Loucy (cell line): ENCODE measurements around the gene SMCO2.

Source experiments
- H2AFZ ChIP-seq: fragments of 200-600 bp; sonication (generic); 2 replicates; pipeline ENCODE4 v1.6.0; 2016; ENCODE audit warnings: antibody characterized with exemption, mild to moderate bottlenecking, low read length, moderate library complexity
- H3F3A ChIP-seq: fragments of 200-600 bp; 2 replicates; pipeline ENCODE4 v1.6.0; 2016; ENCODE audit warnings: antibody characterized with exemption, low read depth, mild to moderate bottlenecking
- H3K27me3 ChIP-seq: fragments of 200-600 bp; sonication (generic); 2 replicates; pipeline ENCODE4 v1.6.1; 2014; ENCODE audit warnings: low read length, mild to moderate bottlenecking; ENCODE audit not compliant: insufficient read depth, poor library complexity, severe bottlenecking
- H3K36me3 ChIP-seq: fragments of 200-600 bp; sonication (generic); 2 replicates; pipeline ENCODE4 v1.6.1; 2016; ENCODE audit warnings: low read length; ENCODE audit not compliant: insufficient read depth
- H3K4me1 ChIP-seq: fragments of 200-600 bp; sonication (generic); 2 replicates; pipeline ENCODE4 v1.5.1; 2014; ENCODE audit warnings: low read length, mild to moderate bottlenecking; ENCODE audit not compliant: insufficient read depth, poor library complexity, severe bottlenecking
- H3K4me2 ChIP-seq: fragments of 200-600 bp; sonication (generic); 2 replicates; pipeline ENCODE4 v1.6.0; 2014; ENCODE audit warnings: antibody characterized with exemption, low read length, low read depth, mild to moderate bottlenecking; ENCODE audit not compliant: poor library complexity, severe bottlenecking
- H3K4me3 ChIP-seq: fragments of 200-600 bp; sonication (generic); 2 replicates; pipeline ENCODE4 v1.5.1; 2014; ENCODE audit warnings: low read length, mild to moderate bottlenecking, mixed read lengths; ENCODE audit not compliant: poor library complexity, severe bottlenecking
- H3K79me2 ChIP-seq: fragments of 200-600 bp; sonication (generic); 2 replicates; pipeline ENCODE4 v1.6.1; 2014; ENCODE audit warnings: low read length; ENCODE audit not compliant: insufficient read depth
- H3K9ac ChIP-seq: fragments of 200-600 bp; sonication (generic); 2 replicates; pipeline ENCODE4 v1.6.0; 2014; ENCODE audit warnings: mild to moderate bottlenecking, low read depth, low read length, moderate library complexity; ENCODE audit not compliant: poor library complexity, severe bottlenecking
- H3K9me2 ChIP-seq: fragments of 200-600 bp; sonication (generic); replicated peaks from 2 replicates; pipeline ENCODE4 v1.6.1; 2016; ENCODE audit warnings: low read depth, low read length, mixed read lengths
- H3K9me3 ChIP-seq: fragments of 200-600 bp; sonication (generic); 2 replicates; pipeline ENCODE4 v1.6.1; 2014; ENCODE audit warnings: mild to moderate bottlenecking, antibody characterized with exemption, low read length, low read depth; ENCODE audit not compliant: insufficient read depth
- H4K20me1 ChIP-seq: fragments of 200-600 bp; sonication (generic); 2 replicates; pipeline ENCODE4 v1.6.0; 2014; ENCODE audit warnings: antibody characterized with exemption, low read length, mild to moderate bottlenecking; ENCODE audit not compliant: insufficient read depth, poor library complexity, severe bottlenecking
- EZH2phosphoT487 ChIP-seq: fragments of 200-600 bp; IDR thresholded peaks from 2 replicates; pipeline ENCODE4 v1.6.1; 2018; ENCODE audit warnings: antibody characterized with exemption, mild to moderate bottlenecking, moderate library complexity, borderline replicate concordance
- TF ChIP-seq, protein P1 (sequence below): fragments of 200-600 bp; sonication (generic); conservative IDR thresholded peaks from 2 replicates; pipeline ENCODE4 v1.5.1; 2014; ENCODE audit warnings: mild to moderate bottlenecking, antibody characterized with exemption, low read length

SMCO2 gene

DNA sequence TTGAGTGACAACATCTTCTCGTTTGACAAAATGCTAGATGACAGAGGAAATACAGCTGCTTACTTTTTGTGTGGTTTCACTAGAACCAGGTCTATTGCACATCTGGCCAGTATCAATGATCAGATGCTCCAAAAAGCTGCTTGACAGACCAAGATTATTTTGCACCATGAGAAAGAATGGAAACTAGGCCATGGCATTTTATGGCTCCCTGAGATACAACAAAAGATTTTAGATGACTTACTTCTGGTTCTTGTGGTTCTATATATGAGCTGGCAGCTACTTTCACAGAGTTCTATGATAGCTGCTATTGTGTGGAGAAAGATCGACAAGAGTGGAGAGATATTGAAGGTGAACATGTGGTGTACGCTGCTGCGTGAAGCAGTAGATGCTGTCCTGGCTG lies 51.6 kb downstream of the SMCO2 start:
- TF ChIP-seq EZH2phosphoT487 = no peak
- TF ChIP-seq, protein P1, sequence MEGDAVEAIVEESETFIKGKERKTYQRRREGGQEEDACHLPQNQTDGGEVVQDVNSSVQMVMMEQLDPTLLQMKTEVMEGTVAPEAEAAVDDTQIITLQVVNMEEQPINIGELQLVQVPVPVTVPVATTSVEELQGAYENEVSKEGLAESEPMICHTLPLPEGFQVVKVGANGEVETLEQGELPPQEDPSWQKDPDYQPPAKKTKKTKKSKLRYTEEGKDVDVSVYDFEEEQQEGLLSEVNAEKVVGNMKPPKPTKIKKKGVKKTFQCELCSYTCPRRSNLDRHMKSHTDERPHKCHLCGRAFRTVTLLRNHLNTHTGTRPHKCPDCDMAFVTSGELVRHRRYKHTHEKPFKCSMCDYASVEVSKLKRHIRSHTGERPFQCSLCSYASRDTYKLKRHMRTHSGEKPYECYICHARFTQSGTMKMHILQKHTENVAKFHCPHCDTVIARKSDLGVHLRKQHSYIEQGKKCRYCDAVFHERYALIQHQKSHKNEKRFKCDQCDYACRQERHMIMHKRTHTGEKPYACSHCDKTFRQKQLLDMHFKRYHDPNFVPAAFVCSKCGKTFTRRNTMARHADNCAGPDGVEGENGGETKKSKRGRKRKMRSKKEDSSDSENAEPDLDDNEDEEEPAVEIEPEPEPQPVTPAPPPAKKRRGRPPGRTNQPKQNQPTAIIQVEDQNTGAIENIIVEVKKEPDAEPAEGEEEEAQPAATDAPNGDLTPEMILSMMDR = no peak
- no peaks in the 10 kb centered on the region for H3K79me2 ChIP-seq
- H4K20me1 ChIP-seq = no peaks in the 10 kb centered on the region
- H3K4me2 ChIP-seq = no peak overlapping the region
- no peak overlapping the region for H2AFZ ChIP-seq
- H3K9me3 ChIP-seq = no peaks in the 10 kb centered on the region
- H3K9ac ChIP-seq = no peak overlapping the region
- no peaks in the 10 kb centered on the region for H3K27me3 ChIP-seq
- H3K4me1 ChIP-seq = peaks cover 3% of the 10 kb centered on the region
- no peak overlapping the region for H3K4me3 ChIP-seq
- no peaks in the 10 kb centered on the region for H3K36me3 ChIP-seq
- H3K9me2 ChIP-seq = no peaks in the 10 kb centered on the region
- H3F3A ChIP-seq = no peaks in the 10 kb centered on the region

DNA sequence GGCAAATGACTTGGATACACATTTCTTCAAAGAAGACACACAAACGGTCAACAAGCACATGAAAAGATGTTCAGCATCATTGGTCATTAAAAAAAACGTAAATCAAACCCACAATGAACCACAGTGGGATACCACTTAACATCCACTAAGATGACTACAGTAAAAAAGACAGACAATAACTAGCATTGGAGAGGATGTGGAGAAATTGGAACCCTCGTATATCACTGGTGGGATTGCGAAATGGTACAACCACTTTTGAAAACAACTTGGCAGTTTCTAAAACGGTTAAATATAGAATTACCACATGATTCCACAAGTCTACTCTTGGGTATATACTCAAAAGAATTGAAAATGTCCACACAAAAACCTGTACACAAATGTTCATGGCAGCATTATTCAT lies 52.2 kb downstream of the SMCO2 start:
- H3F3A ChIP-seq = no peaks in the 10 kb centered on the region
- H2AFZ ChIP-seq = no peak overlapping the region
- TF ChIP-seq, protein P1 = no peak
- TF ChIP-seq EZH2phosphoT487 = no peak
- H3K4me1 ChIP-seq = peaks cover 3% of the 10 kb centered on the region
- no peaks in the 10 kb centered on the region for H3K9me2 ChIP-seq
- H3K27me3 ChIP-seq = no peaks in the 10 kb centered on the region
- H3K4me2 ChIP-seq = no peak overlapping the region
- no peaks in the 10 kb centered on the region for H3K36me3 ChIP-seq
- no peaks in the 10 kb centered on the region for H4K20me1 ChIP-seq
- no peak overlapping the region for H3K9ac ChIP-seq
- no peaks in the 10 kb centered on the region for H3K9me3 ChIP-seq
- H3K79me2 ChIP-seq = no peaks in the 10 kb centered on the region
- no peak overlapping the region for H3K4me3 ChIP-seq

DNA sequence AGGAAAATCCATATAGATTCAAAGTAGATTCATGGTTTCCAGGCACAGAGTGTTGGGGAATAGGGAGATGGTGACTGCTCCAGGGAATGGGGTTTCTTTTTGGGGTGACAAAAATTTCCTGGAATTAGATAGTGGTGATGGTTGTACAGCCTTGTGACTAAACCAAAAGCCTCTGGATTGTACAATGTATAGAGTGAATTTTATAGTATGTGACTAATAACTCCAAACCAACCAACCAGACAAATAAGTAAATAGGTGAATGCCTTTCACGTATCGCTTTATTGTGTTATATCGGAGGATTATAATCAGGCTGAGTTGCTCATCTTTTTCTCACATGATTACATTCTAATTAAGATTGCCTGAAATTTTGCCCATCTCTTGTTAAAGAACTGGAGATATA lies 52.8 kb downstream of the SMCO2 start:
- Histone ChIP-seq H3K4me3 (no peak overlapping the region), H3K9me3 (no peaks in the 10 kb centered on the region)

More for the DNA sequence above, 52.8 kb downstream of the SMCO2 start:
- H3K36me3 ChIP-seq = no peaks in the 10 kb centered on the region
- H3K9me2 ChIP-seq = no peaks in the 10 kb centered on the region
- no peak overlapping the region for H2AFZ ChIP-seq
- H3K79me2 ChIP-seq = no peaks in the 10 kb centered on the region
- no peak overlapping the region for H3K4me2 ChIP-seq
- H3K27me3 ChIP-seq = no peaks in the 10 kb centered on the region
- H3K4me1 ChIP-seq = peaks cover 3% of the 10 kb centered on the region
- TF ChIP-seq EZH2phosphoT487 = no peak
- TF ChIP-seq, protein P1 = no peak
- H3F3A ChIP-seq = no peaks in the 10 kb centered on the region
- no peaks in the 10 kb centered on the region for H4K20me1 ChIP-seq
- H3K9ac ChIP-seq = no peak overlapping the region
